K562 (cell line): Measurements from ENCODE around the gene WT1. TPM values are rescaled to one million over a fixed set of nuclear protein-coding genes. Genes with fewer than 3 reads are reported as not detected.

Experiments used
- ATAC-seq: fragments of 200-7000 bp; cut with Tn5 transposase; 3 replicates; pipeline ENCODE4 v1.9.1; 2020; ENCODE audit warnings: moderate library complexity
- BruUV-seq: library from RNA; stranded (reverse); fragments of 400-500 nt; replicated peaks from 2 replicates; lab custom pipeline; 2021; lab: Mats Ljungman, UMichigan
- CTCF ChIA-PET: fragments of 300-600 bp; formaldehyde crosslinking; extraction: SDS; loops from one replicate; lab custom pipeline; 2021; ENCODE audit warnings: low intra/inter-chr PET ratio; lab: Yijun Ruan, JAX
- POLR2A ChIA-PET: fragments of 300-600, 350-650 bp; sonication (Branson Sonifier 250); formaldehyde crosslinking; extraction: SDS; loops from one replicate; lab custom pipeline; 2021; ENCODE audit warnings: antibody characterized with exemption, inconsistent platforms; lab: Yijun Ruan, JAX
- DNase-seq, 4 experiments: peaks; one replicate each; pipeline versions ENCODE4 v3.0.0 to v3.0.0-alpha.2; 2011 to 2018; ENCODE audit warnings: low spot score in 3 of 4, mixed read lengths in 3 of 4; ENCODE audit errors: extremely low read depth in 1 of 4
- FAIRE-seq: peaks from 2 replicates; lab custom pipeline; 2011; peaks lifted over from hg19 to GRCh38; lab: Jason Lieb, UNC
- H2AFZ ChIP-seq: 2 replicates; pipeline ENCODE4 v1.6.0; 2011; ENCODE audit warnings: low read depth, low read length, control low read depth, inconsistent platforms
- H3K27ac ChIP-seq: fragments of 200-600 bp; 3 replicates; pipeline ENCODE4 v1.8.0; 2011; ENCODE audit warnings: low read depth, mild to moderate bottlenecking, control low read depth, inconsistent platforms, low read length, moderate library complexity, mixed read lengths; ENCODE audit errors: extremely low read depth
- H3K27me3 ChIP-seq, 2 experiments: fragments of 300-600 bp in 1 of 2; 2 replicates in 1 of 2; 3 replicates in 1 of 2; pipeline versions ENCODE4 v1.6.0 to v1.8.0; 2011; ENCODE audit warnings: inconsistent platforms in 2 of 2, low read length in 2 of 2, mild to moderate bottlenecking in 1 of 2, mixed read lengths in 1 of 2, moderate library complexity in 1 of 2; ENCODE audit not compliant: control insufficient read depth in 2 of 2, insufficient read depth in 2 of 2
- H3K36me3 ChIP-seq: fragments of 300-600 bp; 3 replicates; pipeline ENCODE4 v1.8.0; 2011; ENCODE audit warnings: mild to moderate bottlenecking, low read length, inconsistent platforms; ENCODE audit not compliant: control insufficient read depth, insufficient read depth
- H3K4me1 ChIP-seq, 2 experiments: fragments of 200-600 bp in 1 of 2; replicated peaks in 1 of 2; 2 replicates in 1 of 2; 3 replicates in 1 of 2; pipeline versions ENCODE4 v1.5.1 to v1.8.0; 2011; ENCODE audit warnings: inconsistent platforms in 2 of 2, low read length in 2 of 2, mild to moderate bottlenecking in 1 of 2, mixed read lengths in 1 of 2, moderate library complexity in 1 of 2; ENCODE audit not compliant: control insufficient read depth in 2 of 2, insufficient read depth in 2 of 2
- H3K4me2 ChIP-seq: 2 replicates; pipeline ENCODE4 v1.6.1; 2011; ENCODE audit warnings: low read length, control low read depth, inconsistent platforms, mixed read lengths; ENCODE audit not compliant: insufficient read depth
- H3K4me3 ChIP-seq: fragments of 200-600 bp; sonication (generic), shearing (Covaris generic); 2 replicates; pipeline ENCODE4 v1.5.1; 2016; ENCODE audit warnings: control low read depth, inconsistent platforms
- H3K79me2 ChIP-seq: fragments of 200-600 bp; 3 replicates; pipeline ENCODE4 v1.8.0; 2011; ENCODE audit warnings: low read length, inconsistent platforms; ENCODE audit not compliant: control insufficient read depth, insufficient read depth
- H3K9ac ChIP-seq, 2 experiments: 2 replicates each; pipeline versions ENCODE4 v1.6.0 to v1.6.1; 2011; ENCODE audit warnings: low read depth in 2 of 2, low read length in 2 of 2, control low read depth in 1 of 2, inconsistent platforms in 1 of 2, mild to moderate bottlenecking in 1 of 2, mixed read lengths in 1 of 2; ENCODE audit not compliant: insufficient read depth in 1 of 2
- H3K9me1 ChIP-seq: one replicate; pipeline ENCODE4 v1.6.0; 2011; ENCODE audit warnings: inconsistent platforms, mild to moderate bottlenecking, low read length, moderate library complexity; ENCODE audit not compliant: control insufficient read depth, insufficient read depth
- H3K9me3 ChIP-seq: replicated peaks from 2 replicates; pipeline ENCODE4 v1.5.1; 2011; ENCODE audit warnings: low read depth, low read length, inconsistent platforms; ENCODE audit not compliant: control insufficient read depth, insufficient read depth
- H4K20me1 ChIP-seq: replicated peaks from 2 replicates; pipeline ENCODE4 v1.6.1; 2011; ENCODE audit warnings: low read length, inconsistent platforms, mixed read lengths; ENCODE audit not compliant: control insufficient read depth, insufficient read depth
- ETS2 ChIP-seq: IDR thresholded peaks from 2 replicates; pipeline ENCODE4 v1.6.1; 2016; ENCODE audit warnings: borderline replicate concordance, missing genetic modification characterization, mild to moderate bottlenecking, moderate library complexity, missing compliant biosample characterization; ENCODE audit not compliant: poor library complexity, severe bottlenecking
- GTF2B ChIP-seq: IDR thresholded peaks from 2 replicates; pipeline ENCODE4 v1.6.1; 2011; ENCODE audit not compliant: insufficient read length; ENCODE audit errors: extremely low read depth
- HCFC1 ChIP-seq: IDR thresholded peaks from 2 replicates; pipeline ENCODE4 v1.6.1; 2012; ENCODE audit warnings: low read depth, low read length, improper control_type of control experiment
- IFI16 ChIP-seq: fragments of 250-450 bp; sonication (Bioruptor Pico); IDR thresholded peaks from 2 replicates; pipeline ENCODE4 v2.1.2; 2022; ENCODE audit warnings: mild to moderate bottlenecking, inconsistent platforms
- MCM2 ChIP-seq: fragments of 450-650 bp; IDR thresholded peaks from 2 replicates; pipeline ENCODE4 v1.6.1; 2017; ENCODE audit warnings: low read depth, mild to moderate bottlenecking
- MCM5 ChIP-seq: fragments of 450-650 bp; IDR thresholded peaks from 2 replicates; pipeline ENCODE4 v1.6.1; 2016; ENCODE audit warnings: low read depth
- NFE2 ChIP-seq: IDR thresholded peaks from 2 replicates; pipeline ENCODE4 v1.6.1; 2014; ENCODE audit warnings: antibody characterized with exemption, low read depth
- NFE2L1 ChIP-seq: fragments of 450-650 bp; IDR thresholded peaks from 2 replicates; pipeline ENCODE4 v1.6.1; 2016; ENCODE audit warnings: missing genetic modification characterization, low read depth, mild to moderate bottlenecking, missing compliant biosample characterization, moderate library complexity, borderline replicate concordance
- RBM22 ChIP-seq: fragments of 200-400 bp; formaldehyde crosslinking; IDR thresholded peaks from 2 replicates; pipeline ENCODE4 v1.6.1; 2018; ENCODE audit warnings: low read length, low read depth; ENCODE audit not compliant: poor library complexity, severe bottlenecking
- RBM34 ChIP-seq: fragments of 200-400 bp; formaldehyde crosslinking; IDR thresholded peaks from 2 replicates; pipeline ENCODE4 v1.6.1; 2018; ENCODE audit warnings: low read length, borderline replicate concordance; ENCODE audit not compliant: insufficient read depth
- RCOR1 ChIP-seq, 2 experiments: IDR thresholded peaks; 2 replicates each; pipeline ENCODE4 v1.6.1; 2012; ENCODE audit warnings: low read depth in 2 of 2, low read length in 2 of 2, borderline replicate concordance in 1 of 2, improper control_type of control experiment in 1 of 2
- SNRNP70 ChIP-seq: fragments of 200-400 bp; formaldehyde crosslinking; optimal IDR thresholded peaks from 2 replicates; pipeline ENCODE3; 2017; ENCODE audit warnings: low read depth, low read length
- SP1 ChIP-seq: sonication (generic); formaldehyde crosslinking; IDR thresholded peaks from 2 replicates; pipeline ENCODE4 v1.8.1; 2022; ENCODE audit warnings: mild to moderate bottlenecking, missing genetic modification reagents
- ZNF277 ChIP-seq: fragments of 250-450 bp; sonication (Bioruptor Pico); IDR thresholded peaks from 2 replicates; pipeline ENCODE4 v1.8.0; 2022; ENCODE audit warnings: inconsistent platforms, mild to moderate bottlenecking, moderate library complexity, borderline replicate concordance
- ZNF639 ChIP-seq, 2 experiments: fragments of 200-800 bp in 1 of 2; sonication (Bioruptor generic) in 1 of 2; sonication (generic) in 1 of 2; formaldehyde crosslinking in 1 of 2; IDR thresholded peaks in 1 of 2; conservative IDR thresholded peaks in 1 of 2; 2 replicates each; pipeline versions ENCODE4 v1.5.0 to v1.6.1; 2016 to 2020; ENCODE audit warnings: missing compliant biosample characterization in 1 of 2, missing genetic modification characterization in 1 of 2, missing genetic modification reagents in 1 of 2
- WGBS: fragments of 100-300 bp; shearing (Covaris generic); methylation state at CpG from one replicate; pipeline ENCODE4 v1.1.6; 2016; ENCODE audit warnings: low coverage, mixed read lengths; ENCODE audit not compliant: insufficient coverage; ENCODE audit errors: missing lambda C conversion rate; 5-methylcytosine and 5-hydroxymethylcytosine counted together
- in situ Hi-C: fragments of 300-500 bp; cut with MboI; formaldehyde crosslinking; loops from 4 replicates; pipeline ENCODE4 v1.15.0; 2018; ENCODE audit warnings: inconsistent platforms, mixed read lengths
- intact Hi-C: fragments of 100-400 bp; cut with micrococcal nuclease; formaldehyde crosslinking; loops from 2 replicates; pipeline ENCODE4 v1.14.2; 2022
- polyA plus RNA-seq, 8 experiments: library from polyadenylated mRNA; depleted of rRNA in 4 of 8; stranded (reverse) in 5 of 8; unstranded in 3 of 8; fragments of >200 nt; fragmentation: Nextera tagmentation in 2 of 8; fragmentation: Illumina TruSeq in 1 of 8; extraction: Ambion mirVana in 2 of 8; extraction: Trizol in 1 of 8; gene quantifications; 2 replicates each; pipeline versions ENCODE4 v1.2.1 to v1.2.3, GENCODE V29; 2011 to 2014; ENCODE audit warnings: inconsistent platforms in 1 of 8, missing spikeins in 1 of 8
- total RNA-seq, 7 experiments: library from RNA; depleted of rRNA in 6 of 7; stranded (reverse); fragments of >200 nt in 6 of 7; fragmentation: Illumina TruSeq in 2 of 7; extraction: Trizol in 2 of 7; gene quantifications; 2 replicates each; pipeline versions ENCODE4 v1.2.1 to v1.2.3, GENCODE V29; 2011 to 2021; ENCODE audit warnings: low replicate concordance in 1 of 7

Gene WT1
- total and polyA plus RNA-seq, 9 of the 15 experiments (the other 6 are each of a cell fraction or from before 2014, with no cell fraction given): 7.1 to 33.8 (median 19.4) TPM

DNA sequence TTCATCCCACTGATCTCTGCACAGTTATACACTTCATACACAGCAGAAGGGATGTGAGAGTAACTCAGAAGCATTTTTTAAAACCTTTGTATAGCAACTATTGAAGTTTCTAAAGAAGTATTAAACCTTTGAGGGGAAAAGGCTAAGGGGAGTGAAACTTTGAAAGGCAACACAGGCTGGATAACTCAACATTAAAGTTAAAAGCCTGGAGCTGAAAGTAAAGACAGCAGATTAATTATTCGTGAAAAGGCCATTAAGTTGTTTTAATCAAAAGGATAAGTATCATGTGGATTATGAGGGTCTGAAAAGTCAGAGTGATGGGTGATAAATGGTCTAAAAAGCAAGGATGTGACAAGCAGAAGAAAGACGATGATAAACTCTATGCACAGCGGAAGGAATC is 17.5 kb downstream of the WT1 start:
- Histone ChIP-seq H4K20me1 (no peaks in the 10 kb centered on the region), H3K9ac (no peak overlapping the region), H3K79me2 (peaks cover 41% of the 10 kb centered on the region), H3K4me1 (peaks cover 18 to 31% of the 10 kb centered on the region in 2 experiments), H3K4me2 (no peak overlapping the region), H3K27me3 (no peaks in the 10 kb centered on the region), H3K27ac (no peak overlapping the region), H2AFZ (no peak overlapping the region), H3K9me3 (no peaks in the 10 kb centered on the region), H3K9me1 (no peaks in the 10 kb centered on the region), H3K36me3 (peaks cover 75% of the 10 kb centered on the region), H3K4me3 (no peak overlapping the region)
- intact Hi-C loops: no loop called here
- DNase-seq: no peak
- FAIRE-seq: no peak
- ATAC-seq: no peak
- in situ Hi-C loops: no loop called here
- POLR2A ChIA-PET: interaction anchor here (0.9 kb wide), 1 partner anchor 38 kb away, joined by 4 read pairs; no protein-coding TSS in a partner anchor
- 87% methylated on average over 3 of the region's 3 CpGs for WGBS
- no TSS peak for BruUV-seq
- CTCF ChIA-PET: interaction anchor here (0.7 kb wide), 1 partner anchor 195 kb away, joined by 3 read pairs; no protein-coding TSS in a partner anchor
- TF ChIP-seq RBM22: no peak
- no peak for TF ChIP-seq ZNF277 (CRISPR knock-in tag)
- no peak for TF ChIP-seq IFI16 (CRISPR knock-in tag)
- no peak for TF ChIP-seq MCM5
- TF ChIP-seq RCOR1 (IDR thresholded peaks at IDR 0.05; ENCODE audit: borderline replicate concordance in 1 of 2, low read depth in 2 of 2, low read length in 2 of 2): no peak
- no peak for TF ChIP-seq RBM34
- no peak for TF ChIP-seq ETS2 (tag)
- no peak for TF ChIP-seq SP1 (CRISPR knock-in tag)
- TF ChIP-seq ZNF639 (CRISPR knock-in tag; conservative IDR thresholded peaks at IDR 0.05 in 1 of 2, IDR thresholded peaks at IDR 0.05 in 1 of 2): no peak
- TF ChIP-seq NFE2L1 (tag): no peak
- no peak for TF ChIP-seq GTF2B
- no peak for TF ChIP-seq NFE2
- TF ChIP-seq MCM2: no peak
- TF ChIP-seq HCFC1: no peak
- TF ChIP-seq SNRNP70: no peak
